SK-N-SH (cell line): ENCODE results near the gene COPS3.
"Not testable (repeated sequence)": the region's sequence is repeated elsewhere in the genome, so short reads cannot be mapped to it uniquely, and the experiment has no call there.

Source experiments
- CHD2 ChIP-seq: fragments of 150-350 bp; IDR thresholded peaks from 2 replicates; pipeline ENCODE4 v1.6.1; 2018; ENCODE audit warnings: low read length; ENCODE audit not compliant: partially characterized antibody
- CTCF ChIP-seq: fragments of 200-600 bp; sonication (generic); IDR thresholded peaks from 2 replicates; pipeline ENCODE4 v1.6.1; 2017; ENCODE audit warnings: antibody characterized with exemption, mild to moderate bottlenecking, moderate library complexity
- EP300 ChIP-seq, 2 experiments: IDR thresholded peaks; 2 replicates each; pipeline versions ENCODE4 v1.4.0 to v1.6.1; 2012; ENCODE audit warnings: borderline replicate concordance in 1 of 2, low read depth in 1 of 2, low read length in 1 of 2
- EZH2phosphoT487 ChIP-seq: fragments of 200-600 bp; sonication (generic); IDR thresholded peaks from 2 replicates; pipeline ENCODE4 v1.6.1; 2017; ENCODE audit warnings: low read depth, mixed run types, mild to moderate bottlenecking, antibody characterized with exemption, moderate library complexity, borderline replicate concordance
- FOXJ3 ChIP-seq: sonication (generic); formaldehyde crosslinking; IDR thresholded peaks from 2 replicates; pipeline ENCODE4 v1.5.1; 2020; ENCODE audit warnings: mild to moderate bottlenecking, missing genetic modification reagents
- FOXM1 ChIP-seq: IDR thresholded peaks from 2 replicates; pipeline ENCODE4 v1.4.0; 2012; ENCODE audit warnings: low read depth, mild to moderate bottlenecking
- MAX ChIP-seq: IDR thresholded peaks from 2 replicates; pipeline ENCODE4 v1.4.0; 2012; ENCODE audit warnings: low read depth
- POLR2AphosphoS5 ChIP-seq: IDR thresholded peaks from 2 replicates; pipeline ENCODE4 v1.6.1; 2012; ENCODE audit warnings: low read depth, low read length
- RAD21 ChIP-seq: IDR thresholded peaks from 2 replicates; pipeline ENCODE4 v1.6.1; 2012; ENCODE audit warnings: mild to moderate bottlenecking, low read length
- RFX5 ChIP-seq: IDR thresholded peaks from 2 replicates; pipeline ENCODE4 v1.6.1; 2012; ENCODE audit warnings: mild to moderate bottlenecking, improper control_type of control experiment, low read length
- SIN3A ChIP-seq: IDR thresholded peaks from 2 replicates; pipeline ENCODE4 v1.6.1; 2012; ENCODE audit warnings: low read depth, mild to moderate bottlenecking, low read length, moderate library complexity, borderline replicate concordance
- TAF1 ChIP-seq: IDR thresholded peaks from 2 replicates; pipeline ENCODE4 v1.6.1; 2012; ENCODE audit warnings: low read depth, mild to moderate bottlenecking, low read length, moderate library complexity, borderline replicate concordance
- TCF12 ChIP-seq: IDR thresholded peaks from 2 replicates; pipeline ENCODE4 v1.4.0; 2012
- TEAD4 ChIP-seq: IDR thresholded peaks from 2 replicates; pipeline ENCODE4 v1.4.0; 2012; ENCODE audit warnings: mild to moderate bottlenecking, borderline replicate concordance; ENCODE audit not compliant: insufficient read depth

GRCh38 chr17:17277431-17277830, 3.6 kb downstream of the COPS3 start:
- not testable (repeated sequence) for TF ChIP-seq POLR2AphosphoS5; MAX; CTCF; EP300 (IDR thresholded peaks at IDR 0.05; ENCODE audit: borderline replicate concordance in 1 of 2, low read depth in 1 of 2, low read length in 1 of 2); TEAD4; CHD2; TAF1; RFX5; TCF12; SIN3A; FOXJ3 (CRISPR knock-in tag); EZH2phosphoT487; RAD21; FOXM1
